GM12892 (cell line): ENCODE data around the gene TMED3.

Experiments
- POLR2AphosphoS5 ChIP-seq: IDR thresholded peaks from 2 replicates; pipeline ENCODE4 v1.6.1; 2011; ENCODE audit warnings: low read depth, low read length, control low read depth
- TAF1 ChIP-seq: IDR thresholded peaks from 2 replicates; pipeline ENCODE4 v1.6.1; 2011; ENCODE audit warnings: low read depth, mild to moderate bottlenecking, control low read depth, low read length, borderline replicate concordance

DNA sequence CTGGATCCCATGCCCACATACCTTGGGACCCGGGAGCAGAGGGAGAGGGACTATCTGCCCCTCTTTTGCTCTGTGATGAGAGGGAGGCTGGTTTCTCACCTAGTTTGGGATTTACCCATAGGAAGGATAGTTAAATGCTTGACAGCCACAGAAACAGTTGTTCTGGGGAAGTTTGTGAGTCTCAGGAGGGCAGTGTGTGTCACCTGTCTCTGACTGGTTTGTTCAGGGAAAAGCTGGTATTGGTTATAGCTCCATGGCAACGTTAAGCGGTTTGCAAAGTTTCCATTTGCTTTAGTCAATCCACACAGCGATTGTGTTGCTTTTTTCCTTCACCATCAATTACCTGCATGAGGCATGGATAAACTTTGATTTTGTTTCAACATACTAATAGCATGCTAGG is 3.7 kb upstream of the TMED3 start:
- TF ChIP-seq POLR2AphosphoS5 = no peak
- no peak for TF ChIP-seq TAF1
